ENCODE data around the gene RPS19BP1. TPM values are rescaled to one million over a fixed set of nuclear protein-coding genes. Genes with fewer than 3 reads are reported as not detected.

Gene RPS19BP1
- total and polyA plus RNA-seq, 7 experiments from 2014 or later = 35.2 to 162 (median 61.8) TPM

GRCh38 chr22:39481054-39481453 is 51.5 kb downstream of the RPS19BP1 start:
- ChIA-PET CTCF (no interaction called here), POLR2A (no interaction called here)
- peaks cover 0 to 5% (median 0%) of the 10 kb centered on the region in 7 donors for H3K4me1 Mint-ChIP-seq
- H3K9me3 ChIP-seq (ENCODE audit: control insufficient read depth in 2 of 3, low read length in 3 of 3) = no peaks in the 10 kb centered on the region
- no peak for ATAC-seq
- no peaks in the 10 kb centered on the region for H3K27me3 ChIP-seq (ENCODE audit: control insufficient read depth in 2 of 2, insufficient read depth in 2 of 2, low read length in 2 of 2)
- H3K36me3 ChIP-seq (ENCODE audit: control insufficient read depth in 2 of 3, insufficient read depth in 3 of 3, low read length in 3 of 3) = no peaks in the 10 kb centered on the region
- H3K27ac Mint-ChIP-seq = no peak overlapping the region
- intact Hi-C loops (cut with micrococcal nuclease) = no loop called here
- H3K36me3 Mint-ChIP-seq = no peaks in the 10 kb centered on the region
- no peak overlapping the region for H3K4me3 ChIP-seq (ENCODE audit: low read length)
- no peaks in the 10 kb centered on the region for H3K4me1 ChIP-seq (ENCODE audit: control insufficient read depth in 2 of 2, insufficient read depth in 2 of 2, low read length in 2 of 2)
- H3K27ac ChIP-seq (ENCODE audit: low read depth, low read length) = no peak overlapping the region
- H3K27me3 Mint-ChIP-seq = peaks cover 0 to 2% (median 0%) of the 10 kb centered on the region in 5 donors
- no peak for DNase-seq
- H3K9me3 Mint-ChIP-seq = no peaks in the 10 kb centered on the region
- no peak overlapping the region for H3K4me3 Mint-ChIP-seq

- CTCF ChIA-PET = no interaction called here
- H3K27me3 Mint-ChIP-seq = peaks cover 0 to 2% (median 0%) of the 10 kb centered on the region in 5 donors
- ATAC-seq = no peak
- no peaks in the 10 kb centered on the region for H3K9me3 Mint-ChIP-seq
- no peak overlapping the region for H3K27ac ChIP-seq (ENCODE audit: low read depth, low read length)
- no peaks in the 10 kb centered on the region for H3K9me3 ChIP-seq (ENCODE audit: control insufficient read depth in 2 of 3, low read length in 3 of 3)
- no peaks in the 10 kb centered on the region for H3K27me3 ChIP-seq (ENCODE audit: control insufficient read depth in 2 of 2, insufficient read depth in 2 of 2, low read length in 2 of 2)
- POLR2A ChIA-PET = no interaction called here
- H3K36me3 ChIP-seq (ENCODE audit: control insufficient read depth in 2 of 3, insufficient read depth in 3 of 3, low read length in 3 of 3) = no peaks in the 10 kb centered on the region
- no peaks in the 10 kb centered on the region for H3K36me3 Mint-ChIP-seq
- intact Hi-C loops (cut with micrococcal nuclease) = no loop called here
- no peak overlapping the region for H3K4me3 ChIP-seq (ENCODE audit: low read length)
- no peaks in the 10 kb centered on the region for H3K4me1 ChIP-seq (ENCODE audit: control insufficient read depth in 2 of 2, insufficient read depth in 2 of 2, low read length in 2 of 2)
- no peak for DNase-seq
- H3K4me1 Mint-ChIP-seq = peaks cover 0 to 5% (median 0%) of the 10 kb centered on the region in 7 donors
- H3K4me3 Mint-ChIP-seq = no peak overlapping the region
- H3K27ac Mint-ChIP-seq = no peak overlapping the region
Observed at GRCh38 chr22:39480557-39480956, 52.0 kb downstream of the RPS19BP1 start.

- Mint-ChIP-seq H3K9me3 (no peaks in the 10 kb centered on the region), H3K36me3 (no peaks in the 10 kb centered on the region), H3K27me3 (no peaks in the 10 kb centered on the region), H3K4me1 (peaks cover 0 to 5% (median 0%) of the 10 kb centered on the region in 7 donors), H3K27ac (no peak overlapping the region), H3K4me3 (no peak overlapping the region)
- intact Hi-C loops (cut with micrococcal nuclease) = no loop called here
- Histone ChIP-seq H3K9me3 (ENCODE audit: control insufficient read depth in 2 of 3, low read length in 3 of 3) (no peaks in the 10 kb centered on the region), H3K4me1 (ENCODE audit: control insufficient read depth in 2 of 2, insufficient read depth in 2 of 2, low read length in 2 of 2) (no peaks in the 10 kb centered on the region), H3K27me3 (ENCODE audit: control insufficient read depth in 2 of 2, insufficient read depth in 2 of 2, low read length in 2 of 2) (no peaks in the 10 kb centered on the region), H3K27ac (ENCODE audit: low read depth, low read length) (no peak overlapping the region), H3K4me3 (ENCODE audit: low read length) (no peak overlapping the region), H3K36me3 (ENCODE audit: control insufficient read depth in 2 of 3, insufficient read depth in 3 of 3, low read length in 3 of 3) (no peaks in the 10 kb centered on the region)
- POLR2A ChIA-PET = interaction anchor here (1.3 to 1.5 kb wide), 2 partner anchors 11 to 14 kb away, joined by 3 to 4 read pairs; no protein-coding TSS in a partner anchor
- DNase-seq (no peak), ATAC-seq (no peak)
- CTCF ChIA-PET = interaction anchor here (1.0 to 1.2 kb wide), 2 partner anchors 11 to 15 kb away, joined by 3 to 4 read pairs; no protein-coding TSS in a partner anchor
Observed at GRCh38 chr22:39479254-39479653, 53.3 kb downstream of the RPS19BP1 start.

Other genes with a start within 250 kb of the RPS19BP1 start
- 1,000 to 10,000 TPM; 1,611 to 3,932 (median 3,789) TPM for gene RPL3, start 213.1 kb downstream of the RPS19BP1 start, total RNA-seq
- gene RPL3, start 213.1 kb downstream of the RPS19BP1 start, polyA plus RNA-seq = 1,000 to 10,000 TPM; 4,573 to 5,509 TPM
- 1 to 10 TPM in 2 of 5 experiments, under 1 TPM in 3; 0.12 to 7.0 (median 0.92) TPM for gene SYNGR1, start 182.8 kb downstream of the RPS19BP1 start, total RNA-seq
- gene SYNGR1, start 182.8 kb downstream of the RPS19BP1 start, polyA plus RNA-seq = 1 to 10 TPM; 1.9 to 2.5 TPM
- 10 to 100 TPM; 27.7 to 51.5 (median 33.8) TPM for gene TAB1, start 133.0 kb downstream of the RPS19BP1 start, total RNA-seq
- gene TAB1, start 133.0 kb downstream of the RPS19BP1 start, polyA plus RNA-seq = 1 to 10 TPM; 4.3 to 5.1 TPM
- 1 to 10 TPM in 3 of 5 experiments, under 1 TPM in 2; 0.57 to 3.2 (median 1.0) TPM for gene MGAT3, start 75.7 kb downstream of the RPS19BP1 start, total RNA-seq
- gene MGAT3, start 75.7 kb downstream of the RPS19BP1 start, polyA plus RNA-seq = not detected
- gene MIEF1, start 30.5 kb downstream of the RPS19BP1 start, total RNA-seq = 10 to 100 TPM; 17.5 to 42.3 (median 37.3) TPM
- gene MIEF1, start 30.5 kb downstream of the RPS19BP1 start, polyA plus RNA-seq = 10 to 100 TPM; 27.8 to 33.2 TPM
- gene ATF4, start 12.2 kb downstream of the RPS19BP1 start, total RNA-seq = 100 to 1,000 TPM; 235 to 293 (median 244) TPM
- 100 to 1,000 TPM in 1 of 2 donors, 10 to 100 TPM in 1; 68.9 to 118 TPM for gene ATF4, start 12.2 kb downstream of the RPS19BP1 start, polyA plus RNA-seq
- gene CACNA1I, start 38.0 kb upstream of the RPS19BP1 start, total RNA-seq = 10 to 100 TPM in 4 of 5 experiments, 1 to 10 TPM in 1; 4.5 to 51.2 (median 30.9) TPM
- gene CACNA1I, start 38.0 kb upstream of the RPS19BP1 start, polyA plus RNA-seq = 1 to 10 TPM in 1 of 2 donors, under 1 TPM in 1; 0.40 to 1.8 TPM